ENCODE results near the gene CRYBG3. TPM values are rescaled to one million over a fixed set of nuclear protein-coding genes. Genes with fewer than 3 reads are reported as not detected.

CRYBG3 gene
- total RNA-seq, 4 donors from 2014 or later: 43.1 to 62.6 (median 46.1) TPM

DNA sequence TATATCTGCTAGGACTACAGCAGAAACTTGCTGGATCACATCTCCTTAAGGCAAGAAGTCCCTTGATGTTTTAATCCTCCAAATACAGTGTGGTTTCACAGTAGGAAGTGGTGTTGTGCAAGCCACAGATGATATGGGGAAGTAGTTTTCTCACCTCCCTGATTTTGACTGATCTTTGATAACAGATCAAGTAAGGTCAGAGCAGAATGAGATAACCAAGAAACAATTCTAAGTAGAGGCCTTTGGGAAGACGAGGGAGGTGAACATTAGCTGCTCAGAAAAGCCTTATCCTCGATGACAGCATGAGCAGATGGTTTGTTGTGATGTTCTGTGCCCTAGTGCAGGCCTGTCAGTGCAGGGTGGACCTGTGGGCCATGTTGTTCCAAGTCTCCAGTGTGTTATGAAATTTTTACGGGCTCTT, 89.1 kb downstream of the CRYBG3 start:
- ATAC-seq (ENCODE audit: low FRiP score) (no peak), DNase-seq (ENCODE audit: low spot score) (no peak)
- TF ChIP-seq, protein P1, sequence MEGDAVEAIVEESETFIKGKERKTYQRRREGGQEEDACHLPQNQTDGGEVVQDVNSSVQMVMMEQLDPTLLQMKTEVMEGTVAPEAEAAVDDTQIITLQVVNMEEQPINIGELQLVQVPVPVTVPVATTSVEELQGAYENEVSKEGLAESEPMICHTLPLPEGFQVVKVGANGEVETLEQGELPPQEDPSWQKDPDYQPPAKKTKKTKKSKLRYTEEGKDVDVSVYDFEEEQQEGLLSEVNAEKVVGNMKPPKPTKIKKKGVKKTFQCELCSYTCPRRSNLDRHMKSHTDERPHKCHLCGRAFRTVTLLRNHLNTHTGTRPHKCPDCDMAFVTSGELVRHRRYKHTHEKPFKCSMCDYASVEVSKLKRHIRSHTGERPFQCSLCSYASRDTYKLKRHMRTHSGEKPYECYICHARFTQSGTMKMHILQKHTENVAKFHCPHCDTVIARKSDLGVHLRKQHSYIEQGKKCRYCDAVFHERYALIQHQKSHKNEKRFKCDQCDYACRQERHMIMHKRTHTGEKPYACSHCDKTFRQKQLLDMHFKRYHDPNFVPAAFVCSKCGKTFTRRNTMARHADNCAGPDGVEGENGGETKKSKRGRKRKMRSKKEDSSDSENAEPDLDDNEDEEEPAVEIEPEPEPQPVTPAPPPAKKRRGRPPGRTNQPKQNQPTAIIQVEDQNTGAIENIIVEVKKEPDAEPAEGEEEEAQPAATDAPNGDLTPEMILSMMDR (IDR thresholded peaks at IDR 0.05): no peak

DNA sequence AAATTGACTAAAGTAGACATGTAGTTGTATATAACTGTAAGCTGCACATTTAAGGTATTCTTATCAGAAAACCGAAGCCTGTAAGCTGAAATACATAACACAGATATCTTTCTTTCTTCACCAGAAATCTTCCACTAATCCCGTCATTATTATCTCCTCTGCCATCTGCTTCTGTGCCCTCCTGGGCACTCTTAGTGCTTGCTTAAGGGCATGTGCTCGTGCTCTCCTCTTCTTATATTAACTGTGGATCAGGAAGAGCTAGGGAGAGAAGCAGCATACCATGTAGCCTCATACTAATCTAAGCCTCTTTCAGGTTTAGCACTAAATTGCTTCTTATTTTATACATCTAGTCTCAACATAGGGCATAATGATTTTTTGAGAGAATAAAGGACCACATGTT, 89.6 kb downstream of the CRYBG3 start:
- TF ChIP-seq, protein P1 (IDR thresholded peaks at IDR 0.05): no peak
- no peak for ATAC-seq (ENCODE audit: low FRiP score)
- DNase-seq (ENCODE audit: low spot score): no peak

DNA sequence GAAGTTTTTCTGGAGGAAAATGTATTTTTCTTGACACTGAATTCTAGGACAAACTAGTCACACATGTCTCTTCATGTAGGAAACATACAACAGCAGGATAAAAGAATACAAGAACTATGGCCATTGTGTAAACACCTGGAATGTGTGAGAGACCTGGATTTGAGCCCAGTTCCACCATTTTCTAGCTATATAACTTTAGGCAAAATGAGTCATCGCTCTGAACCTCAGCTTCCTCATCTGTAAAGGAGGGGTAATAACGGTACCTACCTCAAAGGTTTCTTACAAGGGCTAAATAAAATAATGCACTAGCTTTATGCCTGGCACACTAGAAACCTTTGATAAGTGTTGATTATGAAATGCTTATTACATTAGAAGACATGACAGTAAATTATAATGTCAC, 92.6 kb downstream of the CRYBG3 start:
- ATAC-seq (ENCODE audit: low FRiP score): no peak
- DNase-seq (ENCODE audit: low spot score): no peak
- TF ChIP-seq, protein P1 (IDR thresholded peaks at IDR 0.05): no peak

DNA sequence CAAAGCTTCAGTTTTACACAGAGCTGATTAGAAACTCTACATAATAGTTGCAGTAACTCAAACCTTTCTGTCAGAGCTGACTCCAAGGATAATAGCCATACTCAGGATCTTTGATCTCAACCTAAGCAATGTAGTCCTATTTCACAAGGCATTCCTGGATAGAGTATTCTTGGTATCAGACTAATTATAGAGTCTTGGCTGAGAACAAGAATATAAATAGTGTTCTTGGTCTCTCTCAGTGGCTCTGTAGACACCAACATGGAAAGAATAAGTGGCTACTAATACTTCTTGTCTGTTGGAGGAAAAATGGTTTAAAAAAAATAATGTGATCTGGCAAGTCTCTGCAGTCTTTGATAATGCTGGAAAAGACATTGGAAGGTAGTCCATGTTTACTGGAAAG, 94.8 kb downstream of the CRYBG3 start:
- TF ChIP-seq, protein P1 (IDR thresholded peaks at IDR 0.05): no peak
- ATAC-seq (ENCODE audit: low FRiP score) (no peak), DNase-seq (ENCODE audit: low spot score) (no peak)

DNA sequence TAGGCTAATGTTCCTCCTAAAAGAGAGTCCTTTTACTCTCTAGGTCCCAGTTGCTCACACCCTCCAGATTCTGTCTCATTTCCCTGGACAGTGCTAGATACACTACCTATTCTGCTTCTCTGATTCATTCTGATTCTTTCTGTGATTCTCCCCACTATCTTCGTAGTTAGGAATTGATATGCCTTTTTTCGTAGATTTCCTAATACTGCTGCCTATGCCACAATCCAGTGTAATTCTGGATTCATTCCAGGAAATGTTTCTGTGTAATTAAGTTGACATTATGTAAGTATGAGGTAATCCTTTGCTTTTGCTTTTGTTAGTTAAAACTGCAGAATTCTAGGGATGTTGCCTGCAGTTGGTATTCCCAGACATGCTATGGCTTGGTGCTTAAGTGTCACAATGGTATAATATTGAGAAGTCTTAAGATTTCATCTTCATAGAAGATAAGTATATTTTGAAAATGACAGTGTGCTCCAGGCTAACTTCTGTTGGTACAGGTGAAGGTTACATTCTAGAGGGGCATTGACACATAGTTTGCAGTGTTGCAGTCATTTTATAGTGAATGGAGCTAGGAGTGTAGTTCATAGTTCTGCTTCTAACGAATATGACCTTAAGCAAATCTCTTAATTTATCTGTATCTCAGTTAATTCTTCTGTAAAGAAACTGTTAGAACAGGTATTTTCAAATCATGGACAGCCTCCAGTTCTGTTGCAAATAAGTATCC, 96.2 kb downstream of the CRYBG3 start:
- DNase-seq (ENCODE audit: low spot score): no peak
- peak; percentile 92 for ATAC-seq (ENCODE audit: low FRiP score)
- TF ChIP-seq, protein P1 (IDR thresholded peaks at IDR 0.05): no peak

DNA sequence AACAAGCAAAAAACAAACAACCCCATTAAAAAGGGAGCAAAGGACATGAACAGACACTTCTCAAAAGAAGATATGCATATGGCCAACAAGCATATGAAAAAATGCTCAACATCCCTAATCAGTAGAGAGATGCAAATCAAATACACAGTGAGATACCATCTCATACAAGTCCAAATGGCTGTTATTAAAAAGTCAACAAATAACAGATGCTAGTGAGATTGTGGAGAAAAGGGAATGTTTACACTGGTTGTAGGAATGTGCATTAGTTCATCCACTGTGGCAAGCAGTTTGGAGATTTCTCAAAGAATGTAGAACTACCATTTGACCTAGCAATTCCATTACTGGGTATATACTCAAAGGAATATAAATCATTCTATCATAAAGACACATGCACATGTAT, 105.9 kb downstream of the CRYBG3 start:
- ATAC-seq (ENCODE audit: low FRiP score) (no peak), DNase-seq (ENCODE audit: low spot score) (no peak)
- TF ChIP-seq, protein P1 (IDR thresholded peaks at IDR 0.05): no peak

DNA sequence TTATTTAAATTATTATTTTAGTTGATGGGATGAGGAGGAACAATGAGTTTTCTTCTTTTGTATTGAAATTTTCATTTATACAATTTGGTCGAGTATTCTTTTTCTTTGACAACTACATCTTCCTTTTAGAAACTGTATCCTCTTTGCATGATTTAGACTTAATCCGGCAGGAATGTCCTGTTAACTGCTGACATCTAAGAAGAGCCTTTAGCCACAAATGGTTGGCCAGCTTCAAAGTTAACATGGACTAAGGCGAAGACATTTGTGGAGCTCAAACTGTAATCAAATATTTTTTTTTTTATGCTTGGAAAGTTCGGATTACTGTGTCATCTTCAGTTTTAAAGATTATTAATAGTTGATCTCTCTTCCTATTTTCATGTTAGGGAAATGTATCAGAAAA, 107.2 kb downstream of the CRYBG3 start:
- ATAC-seq (ENCODE audit: low FRiP score) (no peak), DNase-seq (ENCODE audit: low spot score) (no peak)
- TF ChIP-seq, protein P1 (IDR thresholded peaks at IDR 0.05): no peak

All from omental fat pad (tissue), 4 donors.